Measurements from ENCODE around the gene TMA7B. TPM values are rescaled to one million over a fixed set of nuclear protein-coding genes. Genes with fewer than 3 reads are reported as not detected.
"Not testable (repeated sequence)": the region's sequence is repeated elsewhere in the genome, so short reads cannot be mapped to it uniquely, and the experiment has no call there.

The TMA7B gene
- polyA plus RNA-seq, 1 donor, result 0.10 TPM

DNA sequence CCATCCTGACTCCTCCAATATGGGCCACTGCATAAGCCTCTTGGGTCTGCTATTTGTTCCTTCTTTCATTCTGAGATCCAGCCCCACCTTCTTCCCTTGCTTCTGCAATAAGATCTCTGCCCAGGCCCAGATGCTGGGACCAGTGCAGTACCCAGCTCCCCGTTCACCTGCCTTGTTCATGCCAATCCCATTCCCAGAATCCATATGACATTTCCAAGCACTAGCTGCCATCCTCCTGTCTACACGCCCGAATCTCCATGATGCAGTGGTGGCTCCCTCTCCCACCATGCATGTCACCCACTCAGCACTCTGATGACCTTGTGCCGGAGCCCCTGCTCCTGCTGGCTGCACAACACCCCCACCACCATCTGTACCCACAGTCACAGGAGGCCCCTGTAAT lies 23.1 kb downstream of the TMA7B start:
- no peak for DNase-seq (ENCODE audit: low read depth)

GRCh38 chr22:39984006-39984405 lies 23.8 kb downstream of the TMA7B start:
- no peak for DNase-seq (ENCODE audit: low read depth)

- no peak for DNase-seq (ENCODE audit: low read depth)
Observed at GRCh38 chr22:39984746-39985145, 24.5 kb downstream of the TMA7B start.

GRCh38 chr22:39985383-39986035 lies 25.3 kb downstream of the TMA7B start:
- no peak for DNase-seq (ENCODE audit: low read depth)

DNA sequence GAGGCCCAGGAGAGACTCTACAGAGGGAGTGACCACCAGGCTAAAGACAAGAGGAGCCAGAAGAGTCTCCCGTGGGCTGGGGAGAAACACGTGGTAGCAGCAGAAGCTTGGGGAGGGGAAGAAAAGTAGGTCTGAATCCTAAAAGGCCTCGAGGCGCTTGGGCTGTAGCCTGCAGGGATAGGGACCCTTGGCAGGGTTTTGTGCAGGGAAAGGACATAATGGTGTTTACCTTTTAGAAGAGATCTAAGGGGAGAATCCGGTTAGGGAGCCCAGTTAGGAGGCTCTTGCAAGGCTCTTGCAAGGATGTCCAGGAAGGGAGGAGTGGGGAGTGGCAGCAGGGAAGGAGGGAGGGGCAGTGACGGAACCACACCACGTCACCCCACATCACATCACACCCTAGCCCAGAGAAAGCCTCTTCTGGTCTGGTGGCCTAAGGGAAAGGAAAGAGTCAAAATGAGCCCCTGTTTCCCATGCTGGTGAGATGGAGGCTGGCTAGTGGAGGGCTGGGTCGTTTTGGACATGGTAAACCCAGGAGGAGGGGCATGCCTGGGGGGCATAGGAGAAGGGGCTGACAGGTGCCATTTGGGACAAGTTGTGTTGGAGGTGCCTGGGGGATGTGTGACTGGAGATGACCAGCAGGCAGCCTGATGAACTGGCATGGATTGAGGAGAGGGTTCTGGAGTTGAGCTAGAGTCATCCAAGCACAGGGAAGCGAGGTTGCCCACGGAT lies 28.4 kb downstream of the TMA7B start:
- no peak for DNase-seq (ENCODE audit: low read depth)

GRCh38 chr22:39989633-39990032 lies 29.4 kb downstream of the TMA7B start:
- DNase-seq (ENCODE audit: low read depth), result no peak

GRCh38 chr22:39990686-39991085 lies 30.5 kb downstream of the TMA7B start:
- no peak for DNase-seq (ENCODE audit: low read depth)

- DNase-seq (ENCODE audit: low read depth), result no peak
Observed at GRCh38 chr22:39991159-39991860, 31.1 kb downstream of the TMA7B start.

DNA sequence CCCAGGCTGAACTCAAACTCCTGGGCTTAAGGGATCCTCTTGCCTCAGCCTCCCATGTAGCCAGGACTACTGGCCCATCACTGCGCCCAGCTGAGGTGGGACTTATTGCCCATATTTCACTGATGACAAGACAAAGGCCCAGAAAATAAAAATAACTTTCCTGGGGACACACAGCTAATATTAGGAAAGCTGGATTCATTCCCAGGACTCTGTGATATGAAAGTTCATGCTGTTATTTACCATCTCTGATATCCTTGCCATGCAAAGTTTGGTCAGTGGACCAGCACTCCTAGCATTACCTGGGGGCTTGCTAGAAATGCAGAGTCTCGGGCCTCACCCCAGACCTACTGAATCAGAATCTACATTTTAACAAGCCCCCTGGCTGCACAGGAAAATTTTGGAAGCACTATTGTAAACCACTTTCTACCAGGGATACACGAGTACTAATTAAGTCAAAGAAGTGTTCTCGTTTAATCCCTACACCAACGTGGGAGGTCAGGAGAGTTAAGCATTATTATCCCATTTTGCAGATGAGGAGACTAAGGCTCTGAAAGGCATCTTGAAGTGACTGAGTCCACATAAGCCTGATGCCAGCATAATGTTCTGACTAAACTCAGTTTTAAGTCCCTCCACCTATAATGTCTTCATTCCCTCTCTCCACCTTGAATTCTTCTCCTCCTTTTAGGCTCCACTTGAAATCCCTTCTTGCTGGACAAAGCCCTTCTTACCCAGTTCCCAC lies 32.1 kb downstream of the TMA7B start:
- DNase-seq (ENCODE audit: low read depth), result no peak

- DNase-seq (ENCODE audit: low read depth), result not testable (repeated sequence)
Observed at GRCh38 chr22:39992894-39993293, 32.7 kb downstream of the TMA7B start.

- no peak for DNase-seq (ENCODE audit: low read depth)
Observed at GRCh38 chr22:39994041-39994565, 33.9 kb downstream of the TMA7B start.

DNA sequence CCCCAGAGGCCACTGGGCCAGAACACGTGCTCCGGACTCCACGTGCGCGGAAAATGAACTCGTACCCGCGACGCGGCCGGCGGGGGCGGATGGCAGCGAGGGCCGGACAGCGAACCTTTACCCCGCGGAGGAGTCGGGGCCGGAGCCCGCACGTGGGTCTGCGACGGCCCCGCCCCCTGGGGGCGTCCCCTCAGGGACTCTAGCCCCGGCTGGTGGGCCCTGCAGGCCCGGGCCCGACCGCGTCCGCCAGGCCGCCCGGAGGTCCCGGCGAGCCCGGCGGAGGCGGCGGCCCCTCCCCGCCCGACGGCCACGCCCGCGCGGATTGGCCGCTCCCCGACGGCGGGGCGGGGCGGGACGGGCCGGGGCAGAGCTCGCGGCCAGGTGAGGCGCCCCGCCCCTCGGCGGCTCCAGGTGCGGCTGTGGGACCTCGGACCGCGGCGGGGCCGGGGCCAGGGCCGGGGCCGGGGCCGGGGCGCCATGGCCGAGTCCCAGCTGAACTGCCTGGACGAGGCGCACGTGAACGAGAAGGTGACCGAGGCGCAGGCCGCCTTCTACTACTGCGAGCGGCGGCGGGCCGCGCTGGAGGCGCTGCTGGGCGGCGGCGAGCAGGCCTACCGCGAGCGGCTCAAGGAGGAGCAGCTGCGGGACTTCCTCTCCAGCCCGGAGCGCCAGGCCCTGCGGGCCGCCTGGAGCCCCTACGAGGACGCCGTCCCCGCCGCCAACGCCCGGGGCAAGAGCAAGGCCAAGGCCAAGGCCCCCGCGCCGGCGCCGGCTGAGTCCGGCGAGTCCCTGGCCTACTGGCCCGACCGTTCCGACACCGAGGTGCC lies 34.6 kb downstream of the TMA7B start, which contains the start of gene FAM83F:
FAM83F (plus strand) TSS at position 389 of the 827 bp plus-strand sequence; CDS start at position 478, 89 bp downstream.
- DNase-seq (ENCODE audit: low read depth), result no peak

DNA sequence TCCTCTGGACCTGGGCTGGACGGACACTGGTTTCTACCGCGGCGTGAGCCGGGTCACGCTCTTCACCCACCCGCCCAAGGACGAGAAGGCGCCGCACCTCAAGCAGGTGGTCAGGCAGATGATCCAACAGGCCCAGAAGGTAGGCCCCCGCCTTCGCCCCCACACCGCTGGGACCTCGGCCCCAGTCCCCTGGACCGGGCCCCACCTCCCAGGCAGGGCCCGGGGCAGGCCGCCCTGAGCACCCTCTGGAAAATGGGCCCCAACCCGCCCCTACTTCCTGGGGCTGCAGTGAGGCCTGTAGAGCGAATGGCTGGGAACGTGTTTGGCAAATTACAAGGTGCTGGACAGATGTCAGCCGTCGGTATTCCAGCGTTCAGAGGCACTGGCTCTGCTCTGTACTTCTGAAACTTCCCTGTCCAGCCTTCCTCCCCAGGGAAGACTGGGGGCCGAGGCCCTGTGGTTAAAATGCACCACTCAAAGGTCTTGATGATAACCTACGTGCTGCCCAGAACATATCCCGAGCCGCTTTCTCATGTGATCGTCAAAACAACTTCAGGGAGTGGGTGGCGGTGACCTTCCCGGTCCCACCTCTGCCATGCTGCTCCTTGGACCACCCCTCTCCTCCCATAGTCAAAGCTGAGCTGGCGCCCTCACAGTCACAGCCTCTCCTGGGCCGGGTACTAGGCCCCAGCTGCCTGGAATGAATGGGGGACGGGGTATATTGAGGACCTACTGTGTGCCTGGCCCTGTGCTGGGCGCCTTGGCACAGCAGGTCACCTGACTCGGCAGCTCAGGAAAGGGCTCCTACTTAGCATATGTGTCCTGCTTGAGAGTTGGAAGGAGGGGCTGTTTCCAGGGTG lies 35.4 kb downstream of the TMA7B start:
- DNase-seq (ENCODE audit: low read depth), result no peak

DNA sequence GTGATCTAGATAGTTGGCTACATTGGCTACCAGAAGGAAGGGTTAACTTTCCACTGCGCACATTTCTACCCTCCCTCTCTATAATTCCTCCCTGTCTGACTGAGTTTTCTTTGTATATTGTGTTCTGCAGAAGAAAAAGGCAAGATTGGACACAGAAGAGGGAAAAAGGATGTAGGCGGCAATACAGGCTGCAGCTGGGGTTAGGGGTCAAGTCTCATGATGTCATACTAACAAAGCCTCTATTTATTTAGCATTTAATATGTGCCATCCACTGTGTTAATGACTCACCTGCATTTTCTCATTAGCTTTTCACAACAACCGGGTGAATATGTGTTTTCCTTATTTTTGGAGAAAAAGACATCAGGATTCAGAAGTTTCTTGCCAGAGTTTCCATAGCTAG lies 36.5 kb downstream of the TMA7B start:
- DNase-seq (ENCODE audit: low read depth), result no peak

- DNase-seq (ENCODE audit: low read depth), result no peak
Observed at GRCh38 chr22:39997421-39997820, 37.2 kb downstream of the TMA7B start.

- DNase-seq (ENCODE audit: low read depth), result no peak
Observed at GRCh38 chr22:39997939-39998726, 37.9 kb downstream of the TMA7B start.

DNA sequence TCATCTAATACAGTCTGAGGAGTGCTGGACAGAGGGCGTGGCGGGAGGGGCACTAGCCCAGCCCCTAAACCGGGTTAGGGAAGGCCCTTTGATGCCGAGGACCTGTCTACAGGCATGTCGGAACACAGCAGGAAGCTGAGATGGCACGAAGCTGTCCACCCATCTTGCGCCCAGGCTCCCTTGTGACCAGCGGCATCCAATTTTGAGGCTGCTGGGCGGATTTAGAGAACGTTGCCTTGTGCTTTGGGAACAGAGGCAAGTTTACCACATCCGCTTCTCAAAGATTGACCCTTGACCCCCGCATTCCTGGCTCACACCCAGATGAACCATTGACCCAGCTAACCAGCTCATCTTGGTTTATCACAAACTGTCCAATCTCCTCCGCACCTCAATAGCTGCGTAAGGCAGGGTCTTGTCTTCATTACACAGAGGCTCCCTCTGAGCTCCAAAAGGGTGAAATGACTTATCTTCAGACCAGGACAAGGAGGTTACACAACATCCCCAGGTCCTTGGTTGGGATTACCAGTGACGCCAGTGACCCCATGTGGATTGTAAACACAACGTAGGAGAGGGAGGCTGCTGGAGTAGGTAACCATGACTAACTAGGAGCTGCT lies 39.1 kb downstream of the TMA7B start:
- DNase-seq (ENCODE audit: low read depth), result no peak

DNA sequence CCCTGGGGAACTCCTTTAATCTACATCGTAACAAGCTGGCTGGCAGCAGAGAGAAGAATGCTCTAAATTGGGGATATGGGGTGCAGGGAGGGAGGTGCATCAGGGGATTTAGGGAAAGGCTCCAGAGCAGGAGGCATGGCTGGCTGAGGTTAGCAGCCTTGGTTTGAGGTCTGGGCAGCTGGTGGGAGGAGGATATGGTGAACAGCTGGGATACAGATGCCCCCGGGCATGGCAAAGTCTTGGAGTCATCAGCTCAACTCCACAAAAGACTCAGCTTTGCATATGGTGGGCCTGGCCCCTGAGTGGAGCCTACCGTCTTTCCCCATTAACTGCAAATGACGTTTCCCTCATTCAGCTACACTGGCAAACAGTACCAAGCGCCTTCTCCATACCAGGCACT lies 40.0 kb downstream of the TMA7B start:
- DNase-seq (ENCODE audit: low read depth), result no peak

GRCh38 chr22:40001106-40001505 lies 40.9 kb downstream of the TMA7B start:
- DNase-seq (ENCODE audit: low read depth), result no peak
